GM04504 (cell line): ENCODE data around the gene KLHL11.
A peak's percentile ranks its signal among the peaks of the same experiment; 100 is the strongest.
"Not testable (repeated sequence)": the region's sequence is repeated elsewhere in the genome, so short reads cannot be mapped to it uniquely, and the experiment has no call there.

ENCODE experiments used
- DNase-seq: peaks from one replicate; pipeline ENCODE4 v3.0.0-alpha.2; 2012; ENCODE audit warnings: low read depth

The KLHL11 gene

GRCh38 chr17:41836550-41837196 is 28.6 kb downstream of the KLHL11 start:
- DNase-seq: no peak

DNA sequence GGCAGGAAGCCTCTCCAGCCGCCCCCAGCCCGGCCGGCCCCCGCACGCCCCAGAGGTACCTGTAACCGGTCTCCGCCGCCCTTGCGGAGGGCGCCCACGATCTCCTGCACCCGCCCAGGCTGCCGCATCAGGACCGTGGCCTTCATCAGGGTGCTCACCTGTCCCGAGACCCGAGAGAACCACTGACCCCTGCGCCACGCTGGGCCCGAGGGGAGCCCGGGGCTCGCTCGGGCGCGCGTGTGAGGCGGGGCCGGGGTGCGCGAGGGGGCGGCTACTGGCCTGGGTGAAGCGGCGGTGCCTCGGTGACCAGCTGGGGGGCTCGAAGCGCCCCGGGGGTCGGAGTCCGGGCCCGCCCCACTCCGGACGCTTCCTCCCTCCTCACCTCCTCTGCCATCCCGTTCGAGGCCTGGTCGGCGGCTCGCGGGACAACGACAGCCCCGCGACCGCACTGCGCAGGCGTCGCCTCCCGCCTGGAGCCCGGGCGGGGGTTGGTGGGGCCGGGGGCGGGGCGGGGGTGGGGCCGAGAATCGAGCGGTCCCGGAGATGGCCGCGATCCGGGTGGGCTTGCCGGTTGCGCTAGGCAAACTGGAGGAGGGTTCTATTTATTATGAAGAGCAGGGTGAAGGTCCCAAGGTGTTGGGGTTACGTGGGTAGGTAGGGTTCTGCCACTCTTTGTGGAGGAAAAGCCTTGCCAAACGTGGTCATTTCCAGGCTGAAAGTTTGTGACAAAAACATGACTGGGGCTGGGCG is 29.2 kb downstream of the KLHL11 start, which contains the start of gene NT5C3B:
TSS of gene NT5C3B (minus strand) at position 433 of the 750 bp plus-strand sequence. CDS start at position 394, 39 bp downstream.
- DNase-seq: no peak

DNA sequence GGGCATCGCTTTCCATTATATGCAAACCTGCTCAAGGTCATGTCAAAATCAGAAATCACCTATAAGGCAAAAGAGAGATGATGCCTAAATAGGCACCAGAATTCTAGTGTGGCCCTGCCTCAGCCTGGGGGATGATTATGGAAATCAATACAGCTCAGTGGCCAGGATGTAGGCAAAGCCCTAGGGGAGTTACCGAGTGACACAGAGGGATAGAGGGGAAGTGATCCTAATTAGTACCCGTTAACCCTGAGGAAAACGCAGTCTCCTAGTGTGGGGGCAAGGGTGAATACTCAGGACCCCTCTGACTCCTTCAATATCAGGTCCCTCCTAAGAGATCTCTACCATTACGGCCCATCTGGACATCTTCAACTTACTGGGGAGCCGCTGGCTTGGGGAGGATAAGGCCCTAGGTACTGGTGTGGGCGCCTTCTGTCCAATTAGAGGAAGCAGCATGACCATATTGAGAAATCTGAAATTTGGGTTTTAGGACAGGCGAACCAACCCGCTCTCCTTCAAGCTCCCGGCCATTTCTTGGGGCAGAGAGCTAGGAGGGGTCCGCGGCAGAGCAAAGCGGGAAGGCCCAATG is 29.9 kb downstream of the KLHL11 start:
- DNase-seq: no peak

GRCh38 chr17:41829961-41830360 is 35.3 kb downstream of the KLHL11 start:
- not testable (repeated sequence) for DNase-seq

GRCh38 chr17:41825175-41825845 is 39.9 kb downstream of the KLHL11 start:
- no peak for DNase-seq

GRCh38 chr17:41824086-41824485 is 41.1 kb downstream of the KLHL11 start:
- DNase-seq: no peak

- no peak for DNase-seq
Measured at GRCh38 chr17:41823580-41823979, 41.6 kb downstream of the KLHL11 start.

DNA sequence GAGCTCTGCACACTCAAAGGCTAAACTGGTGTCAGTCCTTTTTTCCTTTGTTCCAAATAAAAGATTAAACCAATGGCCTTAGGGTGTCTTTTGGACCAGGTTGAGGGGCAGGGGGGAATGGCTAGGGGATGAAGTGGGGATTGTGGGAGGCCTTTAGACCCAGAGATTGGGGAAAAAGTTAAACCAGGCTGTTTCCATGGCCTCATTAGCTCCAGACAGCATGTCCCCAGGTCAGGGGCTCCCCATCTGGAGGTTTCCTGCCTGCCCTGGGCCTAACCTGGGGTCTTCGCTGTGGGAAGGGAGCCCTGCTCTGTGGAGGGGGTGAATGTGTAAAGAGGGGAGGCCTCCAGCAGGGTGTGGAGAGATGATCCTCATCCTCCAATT is 42.1 kb downstream of the KLHL11 start:
- DNase-seq: no peak

DNA sequence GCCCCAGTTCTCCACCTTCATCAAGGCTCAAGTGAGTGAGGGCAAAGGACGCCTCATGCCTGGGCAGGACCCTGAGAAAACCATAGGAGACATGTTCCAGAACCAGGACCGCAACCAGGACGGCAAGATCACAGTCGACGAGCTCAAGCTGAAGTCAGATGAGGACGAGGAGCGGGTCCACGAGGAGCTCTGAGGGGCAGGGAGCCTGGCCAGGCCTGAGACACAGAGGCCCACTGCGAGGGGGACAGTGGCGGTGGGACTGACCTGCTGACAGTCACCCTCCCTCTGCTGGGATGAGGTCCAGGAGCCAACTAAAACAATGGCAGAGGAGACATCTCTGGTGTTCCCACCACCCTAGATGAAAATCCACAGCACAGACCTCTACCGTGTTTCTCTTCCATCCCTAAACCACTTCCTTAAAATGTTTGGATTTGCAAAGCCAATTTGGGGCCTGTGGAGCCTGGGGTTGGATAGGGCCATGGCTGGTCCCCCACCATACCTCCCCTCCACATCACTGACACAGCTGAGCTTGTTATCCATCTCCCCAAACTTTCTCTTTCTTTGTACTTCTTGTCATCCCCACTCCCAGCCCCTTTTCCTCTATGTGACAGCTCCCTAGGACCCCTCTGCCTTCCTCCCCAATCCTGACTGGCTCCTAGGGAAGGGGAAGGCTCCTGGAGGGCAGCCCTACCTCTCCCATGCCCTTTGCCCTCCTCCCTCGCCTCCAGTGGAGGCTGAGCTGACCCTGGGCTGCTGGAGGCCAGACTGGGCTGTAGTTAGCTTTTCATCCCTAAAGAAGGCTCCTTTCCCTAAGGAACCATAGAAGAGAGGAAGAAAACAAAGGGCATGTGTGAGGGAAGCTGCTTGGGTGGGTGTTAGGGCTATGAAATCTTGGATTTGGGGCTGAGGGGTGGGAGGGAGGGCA is 42.7 kb downstream of the KLHL11 start:
- DNase-seq: no peak

DNA sequence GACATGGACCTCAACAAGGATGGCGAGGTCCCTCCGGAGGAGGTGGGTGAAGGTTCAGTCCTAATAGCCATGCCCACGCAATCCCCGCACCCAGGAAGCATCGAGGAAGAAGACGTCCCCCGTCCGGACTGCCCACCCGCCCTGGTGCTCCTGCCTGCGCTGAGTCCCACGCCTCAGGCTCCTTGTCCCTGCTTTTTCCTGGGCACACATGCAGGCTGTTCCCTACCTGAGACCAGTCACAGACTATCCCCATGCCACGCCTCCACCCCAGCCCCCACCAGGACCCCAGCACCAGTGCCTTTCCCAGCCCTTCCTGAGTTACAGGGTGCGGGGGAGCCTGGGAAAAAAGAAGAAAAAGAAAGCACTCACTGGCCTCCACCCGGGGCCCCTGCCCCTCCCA is 43.4 kb downstream of the KLHL11 start:
- DNase-seq: no peak

DNA sequence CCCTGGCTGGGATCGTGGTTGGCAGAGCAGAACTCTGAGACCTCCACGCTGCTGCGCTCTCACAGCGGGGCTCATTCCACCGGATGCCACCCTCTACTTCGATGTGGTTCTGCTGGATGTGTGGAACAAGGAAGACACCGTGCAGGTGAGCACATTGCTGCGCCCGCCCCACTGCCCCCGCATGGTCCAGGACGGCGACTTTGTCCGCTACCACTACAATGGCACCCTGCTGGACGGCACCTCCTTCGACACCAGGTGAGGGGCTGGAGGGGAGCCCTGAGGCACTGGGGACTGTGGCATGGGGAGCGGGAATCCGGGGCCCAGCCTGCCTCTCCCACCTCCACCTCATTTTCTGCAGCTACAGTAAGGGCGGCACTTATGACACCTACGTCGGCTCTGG is 47.2 kb downstream of the KLHL11 start:
- DNase-seq: no peak

DNA sequence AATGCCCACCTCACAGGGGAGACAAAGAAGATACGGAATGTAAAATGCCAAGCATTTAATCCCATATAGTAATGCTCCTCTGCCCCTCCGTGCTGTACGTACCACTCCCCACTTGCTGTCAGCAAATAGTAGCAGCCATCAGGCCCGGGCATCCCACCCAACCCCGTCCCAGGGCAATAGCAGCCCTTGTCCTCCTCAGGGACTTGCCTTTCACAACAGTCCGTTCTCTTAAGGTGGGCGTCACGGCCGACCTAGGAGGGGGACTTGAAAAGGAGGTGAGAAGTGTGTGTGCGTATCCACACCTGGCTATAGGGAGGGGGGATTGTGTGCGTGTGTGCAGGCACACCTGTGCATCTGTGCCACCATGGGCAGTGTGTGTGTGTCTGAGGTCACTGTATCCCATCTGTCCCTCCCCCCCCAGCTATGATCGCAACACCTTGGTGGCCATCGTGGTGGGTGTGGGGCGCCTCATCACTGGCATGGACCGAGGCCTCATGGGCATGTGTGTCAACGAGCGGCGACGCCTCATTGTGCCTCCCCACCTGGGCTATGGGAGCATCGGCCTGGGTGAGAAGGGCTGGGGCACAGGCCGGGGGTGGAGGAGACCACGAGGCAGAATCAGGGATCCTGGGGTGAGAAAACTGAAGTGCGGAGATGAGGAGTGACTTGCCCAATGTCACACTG is 48.4 kb downstream of the KLHL11 start:
- DNase-seq: no peak

GRCh38 chr17:41814195-41814594 is 51.0 kb downstream of the KLHL11 start:
- no peak for DNase-seq

DNA sequence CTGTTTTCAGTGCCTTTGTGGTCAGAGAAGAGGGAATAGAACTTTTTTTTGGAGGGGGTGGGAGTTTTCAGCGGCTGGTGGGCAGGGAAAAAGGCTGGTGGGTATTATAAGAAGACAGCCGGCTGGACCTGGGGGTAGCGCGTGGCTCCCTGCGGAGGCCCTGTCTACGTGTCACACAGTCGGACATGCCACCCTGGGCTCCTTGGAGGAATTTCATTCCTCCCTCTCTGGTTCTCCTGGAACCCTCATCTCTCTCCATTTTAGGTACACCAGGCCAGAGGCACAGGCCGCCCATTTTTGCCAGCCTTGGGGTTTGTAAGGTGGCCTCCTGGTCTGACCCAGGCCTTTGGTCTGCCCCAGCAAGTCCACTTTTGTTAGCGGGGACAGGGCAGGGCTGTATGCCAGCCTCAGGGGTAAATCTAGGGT is 51.5 kb downstream of the KLHL11 start:
- no peak for DNase-seq

DNA sequence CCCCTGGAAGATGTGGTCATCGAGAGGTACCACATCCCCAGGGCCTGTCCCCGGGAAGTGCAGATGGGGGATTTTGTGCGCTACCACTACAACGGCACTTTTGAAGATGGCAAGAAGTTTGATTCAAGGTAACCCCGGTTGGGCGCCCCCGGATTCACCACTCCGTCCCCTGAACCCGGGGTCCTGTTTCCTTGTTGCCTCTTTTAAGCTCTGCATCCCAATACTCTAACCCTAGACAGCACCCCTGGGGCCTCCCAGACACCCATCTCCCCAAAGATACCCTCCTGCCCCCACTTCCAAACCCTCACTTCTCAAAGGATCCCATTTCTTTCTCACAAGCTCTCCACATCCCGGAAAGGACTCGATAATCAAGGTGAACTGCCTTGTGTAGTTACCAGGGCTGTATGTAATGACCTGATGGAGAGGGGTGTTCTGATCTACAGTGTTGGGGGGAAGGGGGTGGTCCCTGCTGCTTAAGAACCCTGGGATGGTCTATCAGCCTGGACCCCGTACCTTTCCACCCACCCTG is 52.0 kb downstream of the KLHL11 start:
- DNase-seq: no peak

- peak; percentile 75 for DNase-seq
Measured at GRCh38 chr17:41812381-41813151, 52.7 kb downstream of the KLHL11 start, which contains the start of gene FKBP10. FKBP10 (plus strand) TSS chr17:41813004; CDS start chr17:41813035, 31 bp downstream.

GRCh38 chr17:41811549-41812380 is 53.5 kb downstream of the KLHL11 start, which contains the start of gene P3H4:
P3H4 (minus strand) TSS chr17:41811949; CDS start chr17:41811915, 34 bp downstream.
- peak; percentile 58 for DNase-seq

- DNase-seq: no peak
Measured at GRCh38 chr17:41810659-41811548, 54.3 kb downstream of the KLHL11 start.
